ENCODE results near the gene MTFP1.
A peak's percentile ranks its signal among the peaks of the same experiment; 100 is the strongest.

The MTFP1 gene

DNA sequence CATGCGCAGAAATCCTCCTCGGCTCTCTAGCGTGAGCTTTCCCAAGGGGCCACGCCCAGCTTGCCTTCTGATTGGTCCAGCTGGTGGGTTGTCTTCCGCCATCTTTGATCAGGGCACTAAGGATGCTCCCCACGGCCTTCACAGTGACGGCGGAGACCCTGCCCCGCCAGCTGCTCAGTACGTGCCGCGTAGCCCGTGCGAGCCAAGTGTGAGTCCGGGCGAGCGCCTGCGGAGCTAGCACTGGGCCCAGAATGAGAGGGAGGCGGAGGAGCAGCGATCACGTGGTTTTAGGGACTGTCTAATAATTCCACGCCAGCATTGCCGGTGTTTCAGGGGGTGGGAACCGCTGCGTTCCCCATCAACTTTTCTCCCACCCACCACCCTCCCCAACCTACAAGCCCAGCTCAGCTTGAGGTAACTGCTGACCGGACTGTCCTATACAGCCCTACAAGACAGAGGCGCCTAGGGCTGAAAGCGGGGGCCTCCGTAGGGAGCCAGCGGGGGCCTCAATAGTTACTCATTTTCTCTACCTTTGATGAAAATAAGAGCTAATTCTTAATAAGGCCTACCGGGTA is 1.5 kb upstream of the MTFP1 start:
- Histone ChIP-seq H2BK5ac (ENCODE audit: low read depth, low read length, poor library complexity, severe bottlenecking) (no peak overlapping the region), H3K4me2 (ENCODE audit: low read length, poor library complexity, severe bottlenecking) (peak overlapping the region; percentile 88), H3K4ac (ENCODE audit: low read depth in 1 of 2, low read length in 2 of 2) (peak overlapping the region in 1 of 2 experiments; percentile 58), H3K4me1 (ENCODE audit: control insufficient read depth, insufficient read depth, low read depth, low read length) (peaks cover 31% of the 10 kb centered on the region), H4K8ac (ENCODE audit: low read length) (no peak overlapping the region), H2BK12ac (ENCODE audit: low read length in 2 of 2) (no peak overlapping the region), H3K18ac (ENCODE audit: low read depth in 1 of 2, low read length in 2 of 2) (peak overlapping the region; percentile 56 to 73), H3K36me3 (ENCODE audit: control insufficient read depth in 1 of 2, insufficient read depth in 2 of 2, low read depth in 1 of 2, low read length in 2 of 2) (peaks cover 7 to 18% of the 10 kb centered on the region in 2 experiments), H3K79me1 (replicated peaks; ENCODE audit: low read length, poor library complexity, severe bottlenecking) (peaks cover under 1% of the 10 kb centered on the region), H4K91ac (ENCODE audit: low read length) (no peak overlapping the region), H2AFZ (ENCODE audit: low read depth, low read length) (peak overlapping the region; percentile 46), H3K9me3 (ENCODE audit: control insufficient read depth, low read length) (no peaks in the 10 kb centered on the region), H3K14ac (ENCODE audit: low read length in 2 of 2) (no peak overlapping the region), H3K4me3 (ENCODE audit: insufficient read depth in 1 of 2, low read depth in 1 of 2, low read length in 2 of 2) (peak overlapping the region; percentile 3 to 85), H2BK15ac (ENCODE audit: low read depth, poor library complexity, severe bottlenecking) (peak overlapping the region; percentile 89), H2BK120ac (ENCODE audit: low read depth, low read length) (no peak overlapping the region), H2AK5ac (ENCODE audit: low read length, severe bottlenecking) (no peak overlapping the region), H3K27ac (ENCODE audit: low read length, poor library complexity, severe bottlenecking) (peak overlapping the region; percentile 91), H3K23ac (ENCODE audit: low read length in 2 of 2) (no peak overlapping the region), H3K9ac (ENCODE audit: low read length) (peak overlapping the region; percentile 96), H3K27me3 (ENCODE audit: control insufficient read depth in 1 of 2, insufficient read depth in 1 of 2, low read length in 2 of 2) (no peaks in the 10 kb centered on the region)
- peak; percentile 100 for DNase-seq
- 0% methylated on average over 28 of the region's 31 CpGs for WGBS

DNA sequence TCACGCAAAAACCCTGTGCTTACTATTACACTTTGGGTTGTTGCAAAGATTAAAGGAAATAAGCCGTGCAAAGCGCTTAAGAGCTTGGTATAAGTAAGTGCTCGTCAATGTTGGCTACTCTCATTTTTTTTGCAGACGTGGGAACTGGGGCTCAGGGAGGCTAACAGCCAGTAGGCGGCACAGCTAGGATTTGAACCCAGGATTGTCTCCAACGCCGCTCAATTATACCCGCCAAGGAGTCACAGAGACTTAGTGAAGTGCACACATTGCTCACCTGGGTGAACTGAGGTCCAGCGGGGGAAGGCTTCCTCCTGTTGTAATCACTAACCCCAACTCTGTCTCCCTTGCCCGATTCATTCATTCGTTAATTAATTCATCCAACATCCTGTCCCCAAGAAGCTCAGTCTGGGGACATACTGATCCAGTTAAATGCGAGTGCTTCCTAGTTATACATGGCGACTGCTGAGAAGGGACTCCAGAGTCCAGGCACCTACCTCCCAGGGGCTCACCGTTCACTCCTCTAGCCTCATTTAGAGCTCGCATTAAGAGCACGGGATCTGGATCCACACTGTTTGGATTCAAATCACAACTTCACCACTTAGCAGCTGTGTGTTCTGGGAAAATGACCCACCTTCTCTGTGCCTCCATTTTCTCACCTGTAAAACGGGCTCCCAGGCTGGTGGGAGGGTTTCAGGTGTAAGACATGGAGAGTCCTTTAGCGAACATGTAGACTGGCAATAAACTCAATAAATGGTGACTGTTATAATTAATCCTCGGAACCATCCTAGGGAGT is 838 bp upstream of the MTFP1 start:
- Histone ChIP-seq H2BK5ac (ENCODE audit: low read depth, low read length, poor library complexity, severe bottlenecking) (no peak overlapping the region), H3K9ac (ENCODE audit: low read length) (peak overlapping the region; percentile 96), H2AK5ac (ENCODE audit: low read length, severe bottlenecking) (peak overlapping the region; percentile 50), H3K4me2 (ENCODE audit: low read length, poor library complexity, severe bottlenecking) (peak overlapping the region; percentile 88), H3K23ac (ENCODE audit: low read length in 2 of 2) (no peak overlapping the region), H3K9me3 (ENCODE audit: control insufficient read depth, low read length) (no peaks in the 10 kb centered on the region), H4K8ac (ENCODE audit: low read length) (peak overlapping the region; percentile 59), H3K4me3 (ENCODE audit: insufficient read depth in 1 of 2, low read depth in 1 of 2, low read length in 2 of 2) (peak overlapping the region in 1 of 2 experiments; percentile 85), H2BK120ac (ENCODE audit: low read depth, low read length) (no peak overlapping the region), H2BK15ac (ENCODE audit: low read depth, poor library complexity, severe bottlenecking) (no peak overlapping the region), H3K27ac (ENCODE audit: low read length, poor library complexity, severe bottlenecking) (peak overlapping the region; percentile 91), H3K14ac (ENCODE audit: low read length in 2 of 2) (no peak overlapping the region), H2AFZ (ENCODE audit: low read depth, low read length) (peak overlapping the region; percentile 32), H2BK12ac (ENCODE audit: low read length in 2 of 2) (peak overlapping the region in 1 of 2 experiments; percentile 22), H3K36me3 (ENCODE audit: control insufficient read depth in 1 of 2, insufficient read depth in 2 of 2, low read depth in 1 of 2, low read length in 2 of 2) (peaks cover 6 to 24% of the 10 kb centered on the region in 2 experiments), H3K27me3 (ENCODE audit: control insufficient read depth in 1 of 2, insufficient read depth in 1 of 2, low read length in 2 of 2) (no peaks in the 10 kb centered on the region), H3K4ac (ENCODE audit: low read depth in 1 of 2, low read length in 2 of 2) (peak overlapping the region in 1 of 2 experiments; percentile 47), H3K79me1 (replicated peaks; ENCODE audit: low read length, poor library complexity, severe bottlenecking) (no peaks in the 10 kb centered on the region), H4K91ac (ENCODE audit: low read length) (no peak overlapping the region), H3K18ac (ENCODE audit: low read depth in 1 of 2, low read length in 2 of 2) (peak overlapping the region; percentile 0 to 14), H3K4me1 (ENCODE audit: control insufficient read depth, insufficient read depth, low read depth, low read length) (peaks cover 31% of the 10 kb centered on the region)
- DNase-seq = no peak
- WGBS = 52% methylated on average over 19 of the region's 20 CpGs

DNA sequence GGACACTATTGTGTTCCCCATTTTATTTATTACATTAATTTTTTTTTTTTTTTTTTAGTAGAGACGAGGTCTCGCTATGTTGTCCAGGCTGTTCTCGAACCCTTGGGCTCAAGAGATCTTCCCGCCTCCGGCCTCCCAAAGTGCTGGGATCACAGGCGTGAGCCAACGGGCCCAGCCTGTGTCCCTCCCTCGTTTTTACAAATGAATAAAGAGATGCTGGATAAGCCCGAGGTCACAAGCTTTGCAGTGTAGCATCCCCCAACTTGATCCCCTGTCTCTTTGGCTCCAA is 297 bp upstream of the MTFP1 start:
- H3K14ac ChIP-seq (ENCODE audit: low read length in 2 of 2) = no peak overlapping the region
- peak overlapping the region in 1 of 2 experiments; percentile 47 for H3K18ac ChIP-seq (ENCODE audit: low read depth in 1 of 2, low read length in 2 of 2)
- no peak overlapping the region for H2BK12ac ChIP-seq (ENCODE audit: low read length in 2 of 2)
- no peak overlapping the region for H2BK15ac ChIP-seq (ENCODE audit: low read depth, poor library complexity, severe bottlenecking)
- H3K36me3 ChIP-seq (ENCODE audit: control insufficient read depth in 1 of 2, insufficient read depth in 2 of 2, low read depth in 1 of 2, low read length in 2 of 2) = peaks cover 6 to 24% of the 10 kb centered on the region in 2 experiments
- no peaks in the 10 kb centered on the region for H3K79me1 ChIP-seq (replicated peaks; ENCODE audit: low read length, poor library complexity, severe bottlenecking)
- no peaks in the 10 kb centered on the region for H3K9me3 ChIP-seq (ENCODE audit: control insufficient read depth, low read length)
- no peaks in the 10 kb centered on the region for H3K27me3 ChIP-seq (ENCODE audit: control insufficient read depth in 1 of 2, insufficient read depth in 1 of 2, low read length in 2 of 2)
- peak overlapping the region; percentile 43 for H2BK120ac ChIP-seq (ENCODE audit: low read depth, low read length)
- H3K4ac ChIP-seq (ENCODE audit: low read depth in 1 of 2, low read length in 2 of 2) = no peak overlapping the region
- H2AK5ac ChIP-seq (ENCODE audit: low read length, severe bottlenecking) = no peak overlapping the region
- peak overlapping the region; percentile 96 for H3K9ac ChIP-seq (ENCODE audit: low read length)
- peak overlapping the region; percentile 83 for H3K4me2 ChIP-seq (ENCODE audit: low read length, poor library complexity, severe bottlenecking)
- peak overlapping the region; percentile 59 for H2AFZ ChIP-seq (ENCODE audit: low read depth, low read length)
- H2BK5ac ChIP-seq (ENCODE audit: low read depth, low read length, poor library complexity, severe bottlenecking) = no peak overlapping the region
- H4K91ac ChIP-seq (ENCODE audit: low read length) = no peak overlapping the region
- peak overlapping the region; percentile 32 for H4K8ac ChIP-seq (ENCODE audit: low read length)
- H3K27ac ChIP-seq (ENCODE audit: low read length, poor library complexity, severe bottlenecking) = peak overlapping the region; percentile 33
- H3K4me1 ChIP-seq (ENCODE audit: control insufficient read depth, insufficient read depth, low read depth, low read length) = peaks cover 29% of the 10 kb centered on the region
- H3K23ac ChIP-seq (ENCODE audit: low read length in 2 of 2) = no peak overlapping the region
- WGBS = 21% methylated on average over 9 of the region's 9 CpGs
- DNase-seq = no peak
- peak overlapping the region; percentile 76 to 85 for H3K4me3 ChIP-seq (ENCODE audit: insufficient read depth in 1 of 2, low read depth in 1 of 2, low read length in 2 of 2)

Data from mesenchymal stem cell (in vitro differentiated cells and primary cell).